Measurements from ENCODE around the gene RFC5. TPM values are rescaled to one million over a fixed set of nuclear protein-coding genes. Genes with fewer than 3 reads are reported as not detected.

RFC5 gene
- total and polyA plus RNA-seq, 10 of the 15 experiments (the other 5 are each of a cell fraction or from before 2014, with no cell fraction given) = 30.9 to 73.3 (median 53.5) TPM

GRCh38 chr12:118055865-118056773 is 39.6 kb downstream of the RFC5 start:
- Histone ChIP-seq H3K9me3 (replicated peaks; ENCODE audit: control insufficient read depth, insufficient read depth, low read length) (no peaks in the 10 kb centered on the region), H3K27ac (ENCODE audit: control insufficient read depth, insufficient read depth) (no peak overlapping the region), H4K20me1 (ENCODE audit: control insufficient read depth, insufficient read depth) (no peaks in the 10 kb centered on the region), H3K9ac (ENCODE audit: control insufficient read depth, insufficient read depth, low read length) (no peak overlapping the region), H2AFZ (ENCODE audit: control insufficient read depth, low read depth, low read length) (no peak overlapping the region), H3K79me2 (ENCODE audit: control insufficient read depth, insufficient read depth, low read length) (peaks cover 19% of the 10 kb centered on the region), H3K27me3 (replicated peaks in 1 of 2; ENCODE audit: control insufficient read depth in 2 of 2, insufficient read depth in 2 of 2, low read length in 1 of 2) (no peaks in the 10 kb centered on the region), H3K4me1 (ENCODE audit: control insufficient read depth, insufficient read depth, low read length) (no peaks in the 10 kb centered on the region), H3K36me3 (ENCODE audit: control insufficient read depth in 2 of 2, insufficient read depth in 2 of 2, low read length in 1 of 2) (peaks cover 0 to 1% of the 10 kb centered on the region in 2 experiments; a peak in 1 of 4 replicates), H3K4me2 (ENCODE audit: control insufficient read depth, insufficient read depth) (no peak overlapping the region), H3K4me3 (no peak overlapping the region)
- no peak for ATAC-seq
- intact Hi-C loops (cut with micrococcal nuclease; ENCODE audit: unreplicated experiment) (loop anchor here (1.0 to 2.0 kb wide), 3 partner anchors 36 to 181 kb away; partner anchors contain the start of gene RFC5), in situ Hi-C loops (cut with MboI) (loop anchor here (5.0 kb wide), 1 partner anchor 179 kb away; no protein-coding TSS in a partner anchor)
- ChIA-PET RAD21 (ENCODE audit: unreplicated experiment) (interaction anchor here (0.8 to 4.2 kb wide), 6 partner anchors 8 to 198 kb away, joined by 3 to 44 read pairs (median 4); no protein-coding TSS in a partner anchor), POLR2A (no interaction called here), CTCF (interaction anchor here (0.6 to 6.1 kb wide), 16 partner anchors 10 to 256 kb away, joined by 3 to 72 read pairs (median 4); partner anchors contain the start of gene RFC5), SMC1A (ENCODE audit: uncharacterized antibody, unreplicated experiment) (interaction anchor here (0.5 to 4.6 kb wide), 8 partner anchors 11 to 322 kb away, joined by 3 to 28 read pairs (median 3); no protein-coding TSS in a partner anchor)
- WGBS (ENCODE audit: insufficient coverage, insufficient replicate concordance, low lambda C conversion rate, missing lambda C conversion rate) = 84% methylated on average over 13 of the region's 13 CpGs
- no peak for FAIRE-seq
- no TSS peak for BruUV-seq (replicated peaks)
- no peak for TF ChIP-seq SUZ12 (IDR thresholded peaks at IDR 0.05; ENCODE audit: unreplicated experiment)
- no peak for TF ChIP-seq ZBTB4 (CRISPR knock-in tag; IDR thresholded peaks at IDR 0.05)
- no peak for TF ChIP-seq NR2C1 (IDR thresholded peaks at IDR 0.05)
- DNase-seq (ENCODE audit: low read depth, low spot score) = no peak

All from GM12878 (cell line).